Bronchial epithelial cell (primary cell): ENCODE data around the gene PDF. TPM values are rescaled to one million over a fixed set of nuclear protein-coding genes. Genes with fewer than 3 reads are reported as not detected.

Experiments used
- DNase-seq: peaks from one replicate; pipeline ENCODE4 v3.0.0-alpha.2; 2010; ENCODE audit warnings: low read depth
- FAIRE-seq: peaks from 2 replicates; lab custom pipeline; 2011; peaks lifted over from hg19 to GRCh38; lab: Jason Lieb, UNC
- H3K27me3 ChIP-seq: 2 replicates; pipeline ENCODE4 v1.5.1; 2011; ENCODE audit warnings: low read length; ENCODE audit not compliant: control insufficient read depth, insufficient read depth
- H3K36me3 ChIP-seq: 2 replicates; pipeline ENCODE4 v1.5.1; 2011; ENCODE audit warnings: low read length; ENCODE audit not compliant: control insufficient read depth, insufficient read depth
- H3K4me3 ChIP-seq: 2 replicates; pipeline ENCODE4 v1.5.1; 2011; ENCODE audit warnings: mild to moderate bottlenecking, low read depth, low read length, control low read depth
- CTCF ChIP-seq: IDR thresholded peaks from 2 replicates; pipeline ENCODE4 v1.5.1; 2011; ENCODE audit warnings: mild to moderate bottlenecking, moderate library complexity, low read length, control low read depth, inconsistent platforms; ENCODE audit not compliant: insufficient read depth, severe bottlenecking
- total RNA-seq: library from RNA; depleted of rRNA; stranded (reverse); fragments of >200 nt; gene quantifications from 2 replicates; pipeline ENCODE4 v1.2.1, GENCODE V29; 2014

Gene PDF
- total RNA-seq, 1 donor from 2014 or later = 31.3 TPM

- FAIRE-seq (no peak), DNase-seq (no peak)
- H3K36me3 ChIP-seq = peaks cover 20% of the 10 kb centered on the region
- TF ChIP-seq CTCF = no peak
- H3K27me3 ChIP-seq = no peaks in the 10 kb centered on the region
- peak overlapping the region; percentile 90 for H3K4me3 ChIP-seq
These were observed 8.3 kb upstream of the PDF start for GRCh38 chr16:69338557-69339288.

GRCh38 chr16:69334696-69335095, 4.3 kb upstream of the PDF start:
- TF ChIP-seq CTCF = no peak
- Histone ChIP-seq H3K4me3 (no peak overlapping the region), H3K36me3 (peaks cover 19% of the 10 kb centered on the region), H3K27me3 (no peaks in the 10 kb centered on the region)
- DNase-seq (no peak), FAIRE-seq (no peak)

- FAIRE-seq = no peak
- Histone ChIP-seq H3K36me3 (peaks cover 14% of the 10 kb centered on the region), H3K4me3 (peak overlapping the region; percentile 74), H3K27me3 (no peaks in the 10 kb centered on the region)
- no peak for DNase-seq
- TF ChIP-seq CTCF = no peak
These were observed 761 bp downstream of the PDF start for GRCh38 chr16:69329369-69330285.

- Histone ChIP-seq H3K4me3 (peak overlapping the region; percentile 74), H3K36me3 (peaks cover 18% of the 10 kb centered on the region), H3K27me3 (no peaks in the 10 kb centered on the region)
- DNase-seq (peak; percentile 7), FAIRE-seq (no peak)
- no peak for TF ChIP-seq CTCF
These were observed 1.5 kb downstream of the PDF start for GRCh38 chr16:69328854-69329316.

GRCh38 chr16:69327585-69328310, 2.6 kb downstream of the PDF start:
- H3K4me3 ChIP-seq = no peak overlapping the region

More at GRCh38 chr16:69327585-69328310, 2.6 kb downstream of the PDF start:
- peaks cover 20% of the 10 kb centered on the region for H3K36me3 ChIP-seq
- no peaks in the 10 kb centered on the region for H3K27me3 ChIP-seq
- TF ChIP-seq CTCF = no peak
- FAIRE-seq (no peak), DNase-seq (no peak)
